Spleen (tissue), 11 donors: ENCODE results near the gene HTRA2. TPM values are rescaled to one million over a fixed set of nuclear protein-coding genes. Genes with fewer than 3 reads are reported as not detected.

Experiments
- DNase-seq: peaks from one replicate; pipeline ENCODE4 v3.0.0-alpha.2; 2020
- H3K27ac ChIP-seq, 8 donors: fragments of 200-600 bp; sonication (generic) in 7 of 8; 1 replicate in 4 of 8; 2 replicates in 4 of 8; pipeline versions ENCODE4 v1.5.0 to v1.8.0; 2016 to 2021; ENCODE audit warnings: inconsistent platforms in 4 of 8, mild to moderate bottlenecking in 4 of 8, moderate library complexity in 1 of 8
- H3K27me3 ChIP-seq, 7 donors: fragments of 200-600 bp; sonication (generic) in 6 of 7; replicated peaks in 1 of 7; 1 replicate in 4 of 7; 2 replicates in 3 of 7; pipeline versions ENCODE4 v1.5.0 to v1.8.0; 2016 to 2021; ENCODE audit warnings: inconsistent platforms in 3 of 7, mild to moderate bottlenecking in 1 of 7
- H3K36me3 ChIP-seq, 6 donors: fragments of 200-600 bp; sonication (generic) in 5 of 6; 1 replicate in 4 of 6; 2 replicates in 2 of 6; pipeline versions ENCODE4 v1.5.0 to v1.8.0; 2016 to 2021; ENCODE audit warnings: inconsistent platforms in 2 of 6
- H3K4me1 ChIP-seq, 6 donors: fragments of 200-600 bp; sonication (generic) in 5 of 6; 1 replicate in 3 of 6; 2 replicates in 3 of 6; pipeline versions ENCODE4 v1.5.0 to v1.8.0; 2016 to 2021; ENCODE audit warnings: inconsistent platforms in 3 of 6
- H3K4me3 ChIP-seq, 8 donors: fragments of 200-600 bp; sonication (generic) in 7 of 8; 1 replicate in 4 of 8; 2 replicates in 4 of 8; pipeline versions ENCODE4 v1.5.0 to v1.8.0; 2016 to 2021; ENCODE audit warnings: inconsistent platforms in 4 of 8, mild to moderate bottlenecking in 4 of 8, moderate library complexity in 2 of 8
- H3K9me3 ChIP-seq, 8 donors: fragments of 200-600 bp; sonication (generic) in 7 of 8; 1 replicate in 4 of 8; 2 replicates in 4 of 8; pipeline versions ENCODE4 v1.5.0 to v1.8.0; 2016 to 2021; ENCODE audit warnings: inconsistent platforms in 4 of 8
- POLR2A ChIP-seq, 3 donors: fragments of 450-650 bp; IDR thresholded peaks; one replicate each; pipeline ENCODE4 v1.5.1; 2017; ENCODE audit warnings: antibody characterized with exemption in 3 of 3, mild to moderate bottlenecking in 1 of 3
- POLR2AphosphoS5 ChIP-seq, 3 donors: sonication (generic); formaldehyde crosslinking; IDR thresholded peaks; one replicate each; pipeline ENCODE4 v1.5.1; 2017; ENCODE audit warnings: antibody characterized with exemption in 3 of 3
- WGBS, 5 donors: extraction: QIAGEN DNeasy Blood & Tissue Kit in 3 of 5; methylation state at CpG; one replicate each; pipeline versions ENCODE4 v1.1.5 to v1.1.7; 2013 to 2018; 5-methylcytosine and 5-hydroxymethylcytosine counted together
- intact Hi-C: fragments of 100-400 bp; cut with DNase I; formaldehyde crosslinking; loops from one replicate; pipeline ENCODE4 v1.15.0; 2023; ENCODE audit warnings: low total_unique reads
- polyA plus RNA-seq, 3 donors: library from polyadenylated mRNA; stranded (reverse); fragments of 200-250 nt; gene quantifications; one replicate each; pipeline ENCODE4 v1.2.1, GENCODE V29; 2013
- total RNA-seq, 7 donors: library from RNA; depleted of rRNA in 3 of 7; stranded (reverse); fragments of >200 nt in 3 of 7; fragmentation: NEBNext Ultra II Directional in 4 of 7; extraction: Animal tissue kit (Norgen Biotek cat#: 25700) in 4 of 7; gene quantifications; one replicate each; pipeline versions ENCODE4 v1.1.0 to v1.2.1, GENCODE V29; 2016 to 2021
- TF ChIP-seq, protein P1 (sequence below), 11 experiments: fragments of 200-600 bp in 7 of 11; fragments of 450-650 bp in 4 of 11; sonication (generic) in 4 of 11; IDR thresholded peaks in 8 of 11; conservative IDR thresholded peaks in 3 of 11; 1 replicate in 7 of 11; 2 replicates in 4 of 11; pipeline versions ENCODE4 v1.4.0 to v1.8.0; 2016 to 2021; ENCODE audit warnings: antibody characterized with exemption in 11 of 11, inconsistent platforms in 4 of 11, mild to moderate bottlenecking in 1 of 11
- donor health status: healthy with polysubstance abuse.
- donor health status: DM: no; HTN: no; CAD: no; lungs with moderate emphysema.
- donor health status: DM: no; HTN: no; CAD: no.
- donor health status: Bipolar disorder and iron deficiency.
- donor health status: healthy.
- donor health status: DM: no; HTN: no; CAD: no.
- donor health status: DM: yes; HTN: yes; CAD: no.

Gene HTRA2
- total and polyA plus RNA-seq, 10 donors = 34.2 to 58.7 (median 42.9) TPM

DNA sequence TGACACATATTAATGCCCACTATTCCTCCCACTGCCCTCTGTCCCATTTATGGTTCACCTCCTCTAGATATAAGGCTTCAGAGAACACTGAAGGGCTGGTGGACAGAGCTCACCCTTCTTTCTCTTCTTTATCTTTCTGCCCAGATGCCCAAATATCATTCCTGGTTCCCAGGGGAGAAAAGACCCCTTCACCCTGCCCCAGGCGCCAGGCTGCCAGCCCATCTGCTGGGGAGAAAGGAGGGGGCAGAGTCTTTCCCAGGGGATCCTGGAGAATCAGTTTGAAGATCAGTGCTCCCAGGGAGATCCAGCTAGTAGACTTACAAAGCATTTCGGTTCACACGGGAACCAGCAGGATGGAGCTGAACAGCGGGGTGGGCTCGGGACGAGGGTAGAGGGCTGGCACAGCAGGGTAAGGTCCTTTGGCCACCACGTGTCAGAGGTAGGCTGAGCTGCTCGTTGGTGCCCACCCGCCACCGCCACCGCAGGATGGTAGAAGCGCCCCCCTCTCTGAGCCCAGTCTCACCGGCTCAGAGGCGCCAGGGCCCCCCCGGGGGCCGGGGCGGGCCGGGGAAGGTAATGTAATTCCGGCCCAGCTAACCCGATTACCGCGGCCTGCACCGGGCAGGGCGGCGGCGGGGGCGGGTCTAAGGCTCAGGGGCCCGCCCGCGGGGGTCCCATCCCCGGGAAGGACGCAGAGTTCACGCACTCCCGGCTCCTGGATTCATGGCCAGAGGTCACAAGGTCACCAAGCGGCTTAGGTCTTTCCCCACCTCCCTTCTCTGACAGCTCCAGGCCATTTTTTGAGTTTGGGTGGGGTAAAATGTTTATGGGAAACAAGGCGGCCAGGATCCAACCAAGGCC is 16.8 kb upstream of the HTRA2 start:
- Histone ChIP-seq H3K27me3 (peaks cover 23 to 82% (median 73%) of the 10 kb centered on the region in 7 donors), H3K4me3 (peak overlapping the region in 1 of 8 donors; percentile 71), H3K27ac (no peak overlapping the region), H3K36me3 (no peaks in the 10 kb centered on the region), H3K9me3 (no peaks in the 10 kb centered on the region), H3K4me1 (peaks cover 20 to 48% (median 42%) of the 10 kb centered on the region in 6 donors)
- TF ChIP-seq, protein P1, sequence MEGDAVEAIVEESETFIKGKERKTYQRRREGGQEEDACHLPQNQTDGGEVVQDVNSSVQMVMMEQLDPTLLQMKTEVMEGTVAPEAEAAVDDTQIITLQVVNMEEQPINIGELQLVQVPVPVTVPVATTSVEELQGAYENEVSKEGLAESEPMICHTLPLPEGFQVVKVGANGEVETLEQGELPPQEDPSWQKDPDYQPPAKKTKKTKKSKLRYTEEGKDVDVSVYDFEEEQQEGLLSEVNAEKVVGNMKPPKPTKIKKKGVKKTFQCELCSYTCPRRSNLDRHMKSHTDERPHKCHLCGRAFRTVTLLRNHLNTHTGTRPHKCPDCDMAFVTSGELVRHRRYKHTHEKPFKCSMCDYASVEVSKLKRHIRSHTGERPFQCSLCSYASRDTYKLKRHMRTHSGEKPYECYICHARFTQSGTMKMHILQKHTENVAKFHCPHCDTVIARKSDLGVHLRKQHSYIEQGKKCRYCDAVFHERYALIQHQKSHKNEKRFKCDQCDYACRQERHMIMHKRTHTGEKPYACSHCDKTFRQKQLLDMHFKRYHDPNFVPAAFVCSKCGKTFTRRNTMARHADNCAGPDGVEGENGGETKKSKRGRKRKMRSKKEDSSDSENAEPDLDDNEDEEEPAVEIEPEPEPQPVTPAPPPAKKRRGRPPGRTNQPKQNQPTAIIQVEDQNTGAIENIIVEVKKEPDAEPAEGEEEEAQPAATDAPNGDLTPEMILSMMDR (IDR thresholded peaks at IDR 0.05 in 8 of 11, conservative IDR thresholded peaks at IDR 0.05 in 3 of 11) = no peak
- TF ChIP-seq POLR2AphosphoS5 (IDR thresholded peaks at IDR 0.05) (no peak), POLR2A (IDR thresholded peaks at IDR 0.05) (no peak)
- 10 to 27% (median 11%) methylated on average over 18 to 36 of the region's 36 CpGs for WGBS, 5 donors
- peak; percentile 72 for DNase-seq
- intact Hi-C loops = no loop called here

DNA sequence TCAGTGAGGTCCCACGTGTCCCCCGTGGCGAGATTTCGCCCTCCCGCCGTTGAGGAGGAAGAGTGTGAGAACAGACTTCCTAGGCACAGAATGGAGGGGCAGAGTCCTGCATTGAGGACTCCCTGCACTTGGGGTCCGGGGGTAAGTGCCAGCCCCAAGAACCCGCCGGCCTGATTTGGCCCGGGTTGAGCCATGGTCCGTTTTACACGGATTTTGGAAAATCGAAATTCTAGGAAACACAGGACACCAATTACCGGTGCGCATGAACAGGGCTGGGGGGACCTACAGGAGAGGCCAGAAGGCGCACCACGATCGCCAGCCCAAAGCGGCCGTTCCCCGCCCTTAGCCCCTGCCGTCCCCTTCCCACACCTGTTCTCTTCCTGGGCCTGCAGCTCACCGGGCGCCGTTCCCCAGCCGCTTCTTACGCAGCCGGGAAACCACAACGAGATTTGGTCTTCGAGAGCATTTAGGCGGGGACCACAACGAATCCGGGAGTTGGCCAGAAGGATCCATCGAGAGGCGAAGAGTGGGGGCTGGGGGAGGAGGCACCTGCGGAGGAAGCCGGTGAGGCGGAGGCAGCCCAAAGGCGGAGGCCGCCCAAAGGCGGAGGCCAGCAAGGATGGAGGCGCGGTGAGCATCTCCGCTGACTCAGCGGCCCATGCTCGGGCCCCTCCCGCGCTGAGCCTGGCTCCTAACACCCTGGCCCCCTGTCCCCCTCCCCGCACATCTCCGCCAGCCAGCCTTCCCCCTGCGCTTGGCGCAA is 15.9 kb upstream of the HTRA2 start:
- TF ChIP-seq POLR2A (IDR thresholded peaks at IDR 0.05) = no peak
- peak; percentile 64 to 79 (median 72) for TF ChIP-seq POLR2AphosphoS5 (IDR thresholded peaks at IDR 0.05)
- TF ChIP-seq, protein P1 (IDR thresholded peaks at IDR 0.05 in 8 of 11, conservative IDR thresholded peaks at IDR 0.05 in 3 of 11) = no peak
- H3K4me1 ChIP-seq = peaks cover 20 to 41% (median 37%) of the 10 kb centered on the region in 6 donors
- peak; percentile 63 for DNase-seq
- no peaks in the 10 kb centered on the region for H3K9me3 ChIP-seq
- H3K27me3 ChIP-seq = peaks cover 23 to 90% (median 81%) of the 10 kb centered on the region in 7 donors
- 5 to 8% (median 6%) methylated on average over 23 to 52 of the region's 52 CpGs for WGBS, 5 donors
- peak overlapping the region in 5 of 8 donors; percentile 14 to 71 (median 52) for H3K4me3 ChIP-seq
- intact Hi-C loops = no loop called here
- H3K27ac ChIP-seq = no peak overlapping the region
- H3K36me3 ChIP-seq = no peaks in the 10 kb centered on the region

DNA sequence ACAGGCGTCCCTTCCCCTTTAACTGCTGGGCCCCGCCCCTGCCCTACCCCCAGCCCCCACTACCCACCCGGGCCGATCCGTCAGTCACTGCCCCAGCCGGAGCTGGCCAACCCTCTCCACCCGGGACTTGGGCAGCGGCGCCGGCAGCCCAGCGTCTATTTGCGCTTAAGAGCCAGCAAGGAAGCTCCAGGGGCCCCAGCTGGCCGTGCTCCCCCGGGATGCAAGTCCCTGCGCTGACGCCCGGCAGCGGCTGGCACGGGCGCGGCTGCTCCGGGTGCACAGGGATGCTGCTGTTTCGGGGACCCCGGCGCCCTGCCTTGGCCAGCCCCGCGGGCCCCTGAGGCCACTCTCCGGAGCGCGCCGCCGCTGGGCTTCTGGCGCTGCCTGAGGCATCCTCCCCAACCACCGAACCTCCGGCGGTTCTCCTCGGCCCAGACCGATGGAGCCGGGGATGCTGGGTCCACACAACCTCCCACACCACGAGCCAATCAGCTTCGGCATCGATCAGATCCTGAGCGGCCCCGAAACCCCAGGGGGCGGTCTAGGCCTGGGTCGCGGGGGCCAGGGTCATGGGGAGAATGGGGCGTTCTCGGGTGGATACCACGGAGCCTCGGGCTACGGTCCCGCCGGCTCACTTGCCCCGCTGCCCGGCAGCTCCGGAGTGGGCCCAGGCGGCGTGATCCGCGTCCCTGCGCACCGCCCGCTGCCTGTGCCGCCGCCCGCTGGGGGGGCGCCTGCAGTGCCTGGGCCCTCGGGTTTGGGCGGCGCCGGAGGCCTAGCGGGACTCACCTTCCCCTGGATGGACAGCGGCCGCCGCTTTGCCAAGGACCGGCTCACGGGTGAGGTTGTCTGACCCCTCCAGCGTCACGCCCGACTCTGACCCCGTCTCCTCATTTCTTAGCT is 15.1 kb upstream of the HTRA2 start, which contains the start of gene TLX2:
Gene TLX2, plus strand, starts transcription at position 83 of the 903 bp plus-strand sequence. Its CDS starts 357 bp downstream, at position 440.
- DNase-seq = peak; percentile 78
- H3K27ac ChIP-seq = no peak within 1 kb of the TSS
- peaks cover 20 to 41% (median 37%) of the 10 kb centered on the region in 6 donors for H3K4me1 ChIP-seq
- WGBS, 5 donors = 2 to 6% (median 3%) methylated on average over 26 to 82 of the region's 82 CpGs
- H3K4me3 ChIP-seq = peak within 1 kb of the TSS in 6 of 8 donors; percentile 16 to 71 (median 52)
- H3K9me3 ChIP-seq = no peaks in the 10 kb centered on the region
- H3K27me3 ChIP-seq = peaks cover 23 to 98% (median 90%) of the 10 kb centered on the region in 7 donors
- intact Hi-C loops = no loop called here
- TF ChIP-seq POLR2A (IDR thresholded peaks at IDR 0.05) = no peak
- TF ChIP-seq POLR2AphosphoS5 (IDR thresholded peaks at IDR 0.05) = no peak
- TF ChIP-seq, protein P1 (IDR thresholded peaks at IDR 0.05 in 8 of 11, conservative IDR thresholded peaks at IDR 0.05 in 3 of 11) = no peak
- no peaks in the 10 kb centered on the region for H3K36me3 ChIP-seq
